Chondrocyte (in vitro differentiated cells): Measurements from ENCODE around the gene DUOX1. TPM values are rescaled to one million over a fixed set of nuclear protein-coding genes. Genes with fewer than 3 reads are reported as not detected.
"Not testable (repeated sequence)": the region's sequence is repeated elsewhere in the genome, so short reads cannot be mapped to it uniquely, and the experiment has no call there.

Source experiments
- DNase-seq: peaks from one replicate; pipeline ENCODE4 v3.0.0; 2021; ENCODE audit warnings: mixed read lengths, low spot score
- H3K27ac Mint-ChIP-seq: one replicate; pipeline ENCODE4 v1.8.0; 2021; ENCODE audit warnings: mild to moderate bottlenecking, moderate library complexity, mixed read lengths; ENCODE audit not compliant: unreplicated experiment
- H3K27me3 Mint-ChIP-seq: 2 replicates; pipeline ENCODE4 v1.8.0; 2021; ENCODE audit warnings: low read depth, mixed read lengths
- H3K36me3 Mint-ChIP-seq: 2 replicates; pipeline ENCODE4 v1.8.0; 2021; ENCODE audit warnings: low read depth, mixed read lengths
- H3K4me1 Mint-ChIP-seq: 2 replicates; pipeline ENCODE4 v1.8.0; 2021; ENCODE audit warnings: low read depth, mild to moderate bottlenecking, mixed read lengths
- H3K4me3 Mint-ChIP-seq: one replicate; pipeline ENCODE4 v1.8.0; 2021; ENCODE audit warnings: mild to moderate bottlenecking, moderate library complexity, mixed read lengths; ENCODE audit not compliant: unreplicated experiment
- H3K9me3 Mint-ChIP-seq: 2 replicates; pipeline ENCODE4 v1.8.0; 2021; ENCODE audit warnings: low read depth, mixed read lengths
- CTCF ChIP-seq: fragments of 200-600 bp; sonication (generic); IDR thresholded peaks from 2 replicates; pipeline ENCODE4 v1.5.0; 2021; ENCODE audit warnings: antibody characterized with exemption, mild to moderate bottlenecking, moderate library complexity
- total RNA-seq: library from RNA; stranded (reverse); gene quantifications from 3 replicates; pipeline ENCODE4 v1.2.1, GENCODE V29; 2021

Gene DUOX1
- total RNA-seq, 1 donor from 2014 or later = not detected

- no peak for DNase-seq
- Mint-ChIP-seq H3K27me3 (peaks cover 60% of the 10 kb centered on the region), H3K4me1 (no peaks in the 10 kb centered on the region), H3K9me3 (no peaks in the 10 kb centered on the region), H3K4me3 (no peak overlapping the region), H3K27ac (no peak overlapping the region), H3K36me3 (peaks cover 1% of the 10 kb centered on the region)
- no peak for TF ChIP-seq CTCF
Observed at GRCh38 chr15:45131510-45131909, 1.7 kb downstream of the DUOX1 start.

- peaks cover 55% of the 10 kb centered on the region for H3K27me3 Mint-ChIP-seq
- no peak overlapping the region for H3K27ac Mint-ChIP-seq
- no peaks in the 10 kb centered on the region for H3K4me1 Mint-ChIP-seq
- no peak for DNase-seq
- TF ChIP-seq CTCF = no peak
- H3K4me3 Mint-ChIP-seq = no peak overlapping the region
- peaks cover 1% of the 10 kb centered on the region for H3K36me3 Mint-ChIP-seq
- H3K9me3 Mint-ChIP-seq = no peaks in the 10 kb centered on the region
Observed at GRCh38 chr15:45132844-45133560, 3.2 kb downstream of the DUOX1 start.

- no peak for DNase-seq
- H3K27me3 Mint-ChIP-seq = peaks cover 50% of the 10 kb centered on the region
Observed at GRCh38 chr15:45133561-45133920, 3.7 kb downstream of the DUOX1 start.

GRCh38 chr15:45134046-45134445 lies 4.3 kb downstream of the DUOX1 start:
- Mint-ChIP-seq H3K4me3 (no peak overlapping the region), H3K9me3 (no peaks in the 10 kb centered on the region), H3K36me3 (peaks cover 1% of the 10 kb centered on the region), H3K27ac (no peak overlapping the region), H3K4me1 (no peaks in the 10 kb centered on the region), H3K27me3 (peaks cover 45% of the 10 kb centered on the region)
- no peak for TF ChIP-seq CTCF
- DNase-seq = no peak

More at GRCh38 chr15:45133561-45133920, 3.7 kb downstream of the DUOX1 start:
- H3K27ac Mint-ChIP-seq = no peak overlapping the region
- no peaks in the 10 kb centered on the region for H3K4me1 Mint-ChIP-seq
- no peak overlapping the region for H3K4me3 Mint-ChIP-seq
- no peak for TF ChIP-seq CTCF
- H3K36me3 Mint-ChIP-seq = peaks cover 1% of the 10 kb centered on the region
- H3K9me3 Mint-ChIP-seq = no peaks in the 10 kb centered on the region

- peaks cover 43% of the 10 kb centered on the region for H3K27me3 Mint-ChIP-seq
Observed at GRCh38 chr15:45134682-45135604, 5.1 kb downstream of the DUOX1 start.

GRCh38 chr15:45135705-45136377 lies 6.0 kb downstream of the DUOX1 start:
- not testable (repeated sequence) for H3K36me3 Mint-ChIP-seq, H3K27ac Mint-ChIP-seq, H3K4me1 Mint-ChIP-seq, DNase-seq, H3K4me3 Mint-ChIP-seq, H3K9me3 Mint-ChIP-seq
- H3K27me3 Mint-ChIP-seq = peaks cover 36% of the 10 kb centered on the region

More at GRCh38 chr15:45134682-45135604, 5.1 kb downstream of the DUOX1 start:
- Mint-ChIP-seq H3K9me3 (no peaks in the 10 kb centered on the region), H3K36me3 (peaks cover 1% of the 10 kb centered on the region), H3K4me3 (no peak overlapping the region), H3K4me1 (no peaks in the 10 kb centered on the region), H3K27ac (no peak overlapping the region)
- peak; percentile 22 for TF ChIP-seq CTCF
- DNase-seq = no peak
